Peyer's patch (tissue), 4 donors: Measurements from ENCODE around the gene CGN.
A peak's percentile ranks its signal among the peaks of the same experiment; 100 is the strongest.

Experiments
- POLR2A ChIP-seq, 2 donors: fragments of 450-650 bp; IDR thresholded peaks; one replicate each; pipeline ENCODE4 v1.5.1; 2017; ENCODE audit warnings: antibody characterized with exemption in 2 of 2, mild to moderate bottlenecking in 2 of 2, moderate library complexity in 2 of 2
- TF ChIP-seq, protein P1 (sequence below), 6 experiments: fragments of 450-650 bp in 4 of 6; fragments of 200-600 bp in 2 of 6; sonication (generic) in 1 of 6; IDR thresholded peaks; one replicate each; pipeline ENCODE4 v1.5.1; 2017 to 2019; ENCODE audit warnings: antibody characterized with exemption in 6 of 6, mild to moderate bottlenecking in 3 of 6, moderate library complexity in 1 of 6

DNA sequence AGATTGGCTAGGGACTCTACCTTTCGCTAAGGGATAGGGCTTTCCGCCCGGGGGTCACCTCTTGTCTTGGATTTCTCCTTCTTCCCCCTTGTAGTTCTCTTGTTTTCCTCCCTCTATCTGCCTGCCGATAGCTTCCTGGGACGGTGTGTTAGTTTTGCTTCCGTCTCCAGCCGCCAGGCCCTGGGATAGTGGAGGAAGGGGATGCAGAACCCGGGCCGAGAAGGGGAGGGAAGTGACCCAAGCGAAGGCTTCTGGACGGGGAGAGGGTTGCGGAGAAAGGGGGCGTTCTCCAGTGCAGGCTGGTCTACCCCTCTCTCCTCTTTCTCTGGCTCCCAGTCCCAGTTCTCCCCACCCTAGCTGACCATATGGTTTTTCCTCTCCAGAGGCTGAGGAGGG is 29.8 kb downstream of the CGN start:
- TF ChIP-seq, protein P1, sequence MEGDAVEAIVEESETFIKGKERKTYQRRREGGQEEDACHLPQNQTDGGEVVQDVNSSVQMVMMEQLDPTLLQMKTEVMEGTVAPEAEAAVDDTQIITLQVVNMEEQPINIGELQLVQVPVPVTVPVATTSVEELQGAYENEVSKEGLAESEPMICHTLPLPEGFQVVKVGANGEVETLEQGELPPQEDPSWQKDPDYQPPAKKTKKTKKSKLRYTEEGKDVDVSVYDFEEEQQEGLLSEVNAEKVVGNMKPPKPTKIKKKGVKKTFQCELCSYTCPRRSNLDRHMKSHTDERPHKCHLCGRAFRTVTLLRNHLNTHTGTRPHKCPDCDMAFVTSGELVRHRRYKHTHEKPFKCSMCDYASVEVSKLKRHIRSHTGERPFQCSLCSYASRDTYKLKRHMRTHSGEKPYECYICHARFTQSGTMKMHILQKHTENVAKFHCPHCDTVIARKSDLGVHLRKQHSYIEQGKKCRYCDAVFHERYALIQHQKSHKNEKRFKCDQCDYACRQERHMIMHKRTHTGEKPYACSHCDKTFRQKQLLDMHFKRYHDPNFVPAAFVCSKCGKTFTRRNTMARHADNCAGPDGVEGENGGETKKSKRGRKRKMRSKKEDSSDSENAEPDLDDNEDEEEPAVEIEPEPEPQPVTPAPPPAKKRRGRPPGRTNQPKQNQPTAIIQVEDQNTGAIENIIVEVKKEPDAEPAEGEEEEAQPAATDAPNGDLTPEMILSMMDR (IDR thresholded peaks at IDR 0.05), result peak in 3 of 6 experiments; percentile 6 to 16 (median 7)
- no peak for TF ChIP-seq POLR2A (IDR thresholded peaks at IDR 0.05)
